HepG2 (cell line): Measurements from ENCODE around the gene TRNP1. TPM values are rescaled to one million over a fixed set of nuclear protein-coding genes. Genes with fewer than 3 reads are reported as not detected.

ENCODE experiments used
- BRCA1 ChIP-seq: sonication (generic); formaldehyde crosslinking; IDR thresholded peaks from 2 replicates; pipeline ENCODE4 v1.4.0; 2020; ENCODE audit warnings: missing genetic modification reagents
- FOXK1 ChIP-seq: sonication (generic); formaldehyde crosslinking; IDR thresholded peaks from 2 replicates; pipeline ENCODE4 v1.4.0; 2020; ENCODE audit warnings: low read depth, missing genetic modification reagents, borderline replicate concordance
- HNRNPL ChIP-seq: fragments of 200-400 bp; formaldehyde crosslinking; IDR thresholded peaks from 2 replicates; pipeline ENCODE4 v1.6.1; 2017; ENCODE audit warnings: mild to moderate bottlenecking, low read depth, low read length
- NFIC ChIP-seq: IDR thresholded peaks from 2 replicates; pipeline ENCODE4 v1.6.1; 2012; ENCODE audit warnings: mild to moderate bottlenecking, low read length, inconsistent platforms
- PHF5A ChIP-seq: IDR thresholded peaks from one replicate; pipeline ENCODE4 v1.6.1; 2018; ENCODE audit warnings: low read depth, missing genetic modification reagents; ENCODE audit not compliant: unreplicated experiment
- SALL1 ChIP-seq: sonication (generic); formaldehyde crosslinking; IDR thresholded peaks from 2 replicates; pipeline ENCODE4 v1.8.0; 2022; ENCODE audit warnings: mild to moderate bottlenecking, missing genetic modification reagents
- SATB2 ChIP-seq: sonication (generic); formaldehyde crosslinking; IDR thresholded peaks from 2 replicates; pipeline ENCODE4 v1.5.0; 2020; ENCODE audit warnings: missing genetic modification reagents
- TBL1XR1 ChIP-seq: fragments of 150-350 bp; IDR thresholded peaks from 2 replicates; pipeline ENCODE4 v1.6.1; 2014; ENCODE audit warnings: borderline replicate concordance, low read length; ENCODE audit not compliant: partially characterized antibody
- ZNF317 ChIP-seq: sonication (generic); formaldehyde crosslinking; IDR thresholded peaks from 2 replicates; pipeline ENCODE4 v1.5.0; 2020; ENCODE audit warnings: mild to moderate bottlenecking, missing genetic modification reagents
- polyA plus RNA-seq, 8 experiments: library from polyadenylated mRNA; depleted of rRNA in 3 of 8; stranded (reverse) in 7 of 8; unstranded in 1 of 8; fragments of >200 nt; fragmentation: Illumina TruSeq in 4 of 8; extraction: Trizol in 4 of 8; gene quantifications; 2 replicates each; pipeline versions ENCODE4 v1.2.1 to v1.2.3, GENCODE V29; 2011 to 2016; ENCODE audit warnings: low read depth in 4 of 8, missing spikeins in 1 of 8, mixed read lengths in 1 of 8; ENCODE audit not compliant: insufficient read depth in 1 of 8
- total RNA-seq, 5 experiments: library from RNA; depleted of rRNA; stranded (reverse); fragments of >200 nt; fragmentation: Illumina TruSeq; extraction: Trizol; gene quantifications; 2 replicates each; pipeline ENCODE4 v1.2.3, GENCODE V29; 2016; ENCODE audit warnings: low read depth in 1 of 5
- TF ChIP-seq, protein P1 (sequence below): sonication (generic); formaldehyde crosslinking; IDR thresholded peaks from 2 replicates; pipeline ENCODE4 v1.5.0; 2020; ENCODE audit warnings: mild to moderate bottlenecking, missing genetic modification reagents
- TF ChIP-seq, protein P2 (sequence below): sonication (generic); formaldehyde crosslinking; IDR thresholded peaks from 2 replicates; pipeline ENCODE4 v1.4.0; 2020; ENCODE audit warnings: missing genetic modification reagents, low read depth, mild to moderate bottlenecking, borderline replicate concordance
- TF ChIP-seq, protein P3 (sequence below): sonication (generic); formaldehyde crosslinking; IDR thresholded peaks from 2 replicates; pipeline ENCODE4 v1.4.0; 2020; ENCODE audit warnings: missing genetic modification reagents
- TF ChIP-seq, protein P4 (sequence below): sonication (generic); formaldehyde crosslinking; IDR thresholded peaks from 2 replicates; pipeline ENCODE4 v1.4.0; 2020; ENCODE audit warnings: missing genetic modification reagents
- TF ChIP-seq, protein P5 (sequence below): sonication (generic); formaldehyde crosslinking; IDR thresholded peaks from 2 replicates; pipeline ENCODE4 v1.8.0; 2022; ENCODE audit warnings: missing genetic modification reagents, low read depth, mild to moderate bottlenecking, borderline replicate concordance

Gene TRNP1
- total and polyA plus RNA-seq, 2 of the 13 experiments (the other 11 are each of a cell fraction or from before 2014, with no cell fraction given) = 42.0 to 158 TPM

DNA sequence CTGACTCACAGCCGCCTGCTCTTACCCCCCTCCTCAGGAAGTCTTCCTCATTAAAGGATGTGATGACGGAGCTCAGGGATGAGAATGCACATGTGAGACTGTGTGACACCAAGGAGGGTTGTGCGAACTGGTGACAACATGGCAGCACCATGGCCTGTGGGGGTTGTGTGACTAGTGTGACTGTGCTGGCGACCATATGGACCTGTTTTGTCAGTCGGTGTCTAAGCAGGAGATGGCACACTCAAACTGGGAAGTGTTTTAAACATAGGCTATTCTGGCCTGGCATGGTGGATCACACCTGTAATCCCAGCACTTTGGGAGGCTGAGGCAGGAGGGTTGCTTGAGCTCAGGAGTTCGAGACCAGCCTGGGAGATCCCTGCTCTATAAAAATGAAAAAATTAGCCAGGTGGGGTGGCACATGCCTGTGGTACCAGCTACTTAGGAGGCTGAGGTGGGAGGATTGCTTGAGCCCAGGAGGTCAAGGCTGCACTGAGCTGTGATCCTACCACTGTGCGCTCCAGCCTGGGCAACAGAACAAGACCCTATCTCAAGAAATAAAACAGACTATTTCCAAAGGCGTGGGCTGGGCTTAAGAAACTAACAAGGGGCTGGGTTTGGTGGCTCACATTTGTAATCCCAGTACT is 7.4 kb downstream of the TRNP1 start (continued):
- TF ChIP-seq, protein P1, sequence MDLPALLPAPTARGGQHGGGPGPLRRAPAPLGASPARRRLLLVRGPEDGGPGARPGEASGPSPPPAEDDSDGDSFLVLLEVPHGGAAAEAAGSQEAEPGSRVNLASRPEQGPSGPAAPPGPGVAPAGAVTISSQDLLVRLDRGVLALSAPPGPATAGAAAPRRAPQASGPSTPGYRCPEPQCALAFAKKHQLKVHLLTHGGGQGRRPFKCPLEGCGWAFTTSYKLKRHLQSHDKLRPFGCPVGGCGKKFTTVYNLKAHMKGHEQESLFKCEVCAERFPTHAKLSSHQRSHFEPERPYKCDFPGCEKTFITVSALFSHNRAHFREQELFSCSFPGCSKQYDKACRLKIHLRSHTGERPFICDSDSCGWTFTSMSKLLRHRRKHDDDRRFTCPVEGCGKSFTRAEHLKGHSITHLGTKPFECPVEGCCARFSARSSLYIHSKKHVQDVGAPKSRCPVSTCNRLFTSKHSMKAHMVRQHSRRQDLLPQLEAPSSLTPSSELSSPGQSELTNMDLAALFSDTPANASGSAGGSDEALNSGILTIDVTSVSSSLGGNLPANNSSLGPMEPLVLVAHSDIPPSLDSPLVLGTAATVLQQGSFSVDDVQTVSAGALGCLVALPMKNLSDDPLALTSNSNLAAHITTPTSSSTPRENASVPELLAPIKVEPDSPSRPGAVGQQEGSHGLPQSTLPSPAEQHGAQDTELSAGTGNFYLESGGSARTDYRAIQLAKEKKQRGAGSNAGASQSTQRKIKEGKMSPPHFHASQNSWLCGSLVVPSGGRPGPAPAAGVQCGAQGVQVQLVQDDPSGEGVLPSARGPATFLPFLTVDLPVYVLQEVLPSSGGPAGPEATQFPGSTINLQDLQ = 0 out of 2 replicates have a peak, but pooled peaks have one; percentile 35
- TF ChIP-seq, protein P2, sequence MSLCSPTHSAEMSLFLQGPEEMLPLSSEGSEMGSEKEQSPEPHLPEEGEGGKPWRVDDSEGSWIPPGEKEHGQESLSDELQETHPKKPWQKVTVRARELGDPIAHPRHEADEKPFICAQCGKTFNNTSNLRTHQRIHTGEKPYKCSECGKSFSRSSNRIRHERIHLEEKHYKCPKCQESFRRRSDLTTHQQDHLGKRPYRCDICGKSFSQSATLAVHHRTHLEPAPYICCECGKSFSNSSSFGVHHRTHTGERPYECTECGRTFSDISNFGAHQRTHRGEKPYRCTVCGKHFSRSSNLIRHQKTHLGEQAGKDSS (CRISPR knock-in tag) = peak; percentile 54; the same call in 1 of the 2 replicates
- TF ChIP-seq BRCA1 (CRISPR knock-in tag) (peak; percentile 36; the same call in 1 of the 2 replicates), TBL1XR1 (no peak), SALL1 (CRISPR knock-in tag) (no peak), ZNF317 (CRISPR knock-in tag) (peak; percentile 53; the same call in 1 of the 2 replicates), PHF5A (CRISPR knock-in tag) (peak; percentile 41), SATB2 (CRISPR knock-in tag) (0 out of 2 replicates have a peak, but pooled peaks have one; percentile 26), HNRNPL (no peak), FOXK1 (0 out of 2 replicates have a peak, but pooled peaks have one; percentile 12), NFIC (no peak)
- TF ChIP-seq, protein P3, sequence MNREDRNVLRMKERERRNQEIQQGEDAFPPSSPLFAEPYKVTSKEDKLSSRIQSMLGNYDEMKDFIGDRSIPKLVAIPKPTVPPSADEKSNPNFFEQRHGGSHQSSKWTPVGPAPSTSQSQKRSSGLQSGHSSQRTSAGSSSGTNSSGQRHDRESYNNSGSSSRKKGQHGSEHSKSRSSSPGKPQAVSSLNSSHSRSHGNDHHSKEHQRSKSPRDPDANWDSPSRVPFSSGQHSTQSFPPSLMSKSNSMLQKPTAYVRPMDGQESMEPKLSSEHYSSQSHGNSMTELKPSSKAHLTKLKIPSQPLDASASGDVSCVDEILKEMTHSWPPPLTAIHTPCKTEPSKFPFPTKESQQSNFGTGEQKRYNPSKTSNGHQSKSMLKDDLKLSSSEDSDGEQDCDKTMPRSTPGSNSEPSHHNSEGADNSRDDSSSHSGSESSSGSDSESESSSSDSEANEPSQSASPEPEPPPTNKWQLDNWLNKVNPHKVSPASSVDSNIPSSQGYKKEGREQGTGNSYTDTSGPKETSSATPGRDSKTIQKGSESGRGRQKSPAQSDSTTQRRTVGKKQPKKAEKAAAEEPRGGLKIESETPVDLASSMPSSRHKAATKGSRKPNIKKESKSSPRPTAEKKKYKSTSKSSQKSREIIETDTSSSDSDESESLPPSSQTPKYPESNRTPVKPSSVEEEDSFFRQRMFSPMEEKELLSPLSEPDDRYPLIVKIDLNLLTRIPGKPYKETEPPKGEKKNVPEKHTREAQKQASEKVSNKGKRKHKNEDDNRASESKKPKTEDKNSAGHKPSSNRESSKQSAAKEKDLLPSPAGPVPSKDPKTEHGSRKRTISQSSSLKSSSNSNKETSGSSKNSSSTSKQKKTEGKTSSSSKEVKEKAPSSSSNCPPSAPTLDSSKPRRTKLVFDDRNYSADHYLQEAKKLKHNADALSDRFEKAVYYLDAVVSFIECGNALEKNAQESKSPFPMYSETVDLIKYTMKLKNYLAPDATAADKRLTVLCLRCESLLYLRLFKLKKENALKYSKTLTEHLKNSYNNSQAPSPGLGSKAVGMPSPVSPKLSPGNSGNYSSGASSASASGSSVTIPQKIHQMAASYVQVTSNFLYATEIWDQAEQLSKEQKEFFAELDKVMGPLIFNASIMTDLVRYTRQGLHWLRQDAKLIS (CRISPR knock-in tag) = 0 out of 2 replicates have a peak, but pooled peaks have one; percentile 32
- TF ChIP-seq, protein P4, sequence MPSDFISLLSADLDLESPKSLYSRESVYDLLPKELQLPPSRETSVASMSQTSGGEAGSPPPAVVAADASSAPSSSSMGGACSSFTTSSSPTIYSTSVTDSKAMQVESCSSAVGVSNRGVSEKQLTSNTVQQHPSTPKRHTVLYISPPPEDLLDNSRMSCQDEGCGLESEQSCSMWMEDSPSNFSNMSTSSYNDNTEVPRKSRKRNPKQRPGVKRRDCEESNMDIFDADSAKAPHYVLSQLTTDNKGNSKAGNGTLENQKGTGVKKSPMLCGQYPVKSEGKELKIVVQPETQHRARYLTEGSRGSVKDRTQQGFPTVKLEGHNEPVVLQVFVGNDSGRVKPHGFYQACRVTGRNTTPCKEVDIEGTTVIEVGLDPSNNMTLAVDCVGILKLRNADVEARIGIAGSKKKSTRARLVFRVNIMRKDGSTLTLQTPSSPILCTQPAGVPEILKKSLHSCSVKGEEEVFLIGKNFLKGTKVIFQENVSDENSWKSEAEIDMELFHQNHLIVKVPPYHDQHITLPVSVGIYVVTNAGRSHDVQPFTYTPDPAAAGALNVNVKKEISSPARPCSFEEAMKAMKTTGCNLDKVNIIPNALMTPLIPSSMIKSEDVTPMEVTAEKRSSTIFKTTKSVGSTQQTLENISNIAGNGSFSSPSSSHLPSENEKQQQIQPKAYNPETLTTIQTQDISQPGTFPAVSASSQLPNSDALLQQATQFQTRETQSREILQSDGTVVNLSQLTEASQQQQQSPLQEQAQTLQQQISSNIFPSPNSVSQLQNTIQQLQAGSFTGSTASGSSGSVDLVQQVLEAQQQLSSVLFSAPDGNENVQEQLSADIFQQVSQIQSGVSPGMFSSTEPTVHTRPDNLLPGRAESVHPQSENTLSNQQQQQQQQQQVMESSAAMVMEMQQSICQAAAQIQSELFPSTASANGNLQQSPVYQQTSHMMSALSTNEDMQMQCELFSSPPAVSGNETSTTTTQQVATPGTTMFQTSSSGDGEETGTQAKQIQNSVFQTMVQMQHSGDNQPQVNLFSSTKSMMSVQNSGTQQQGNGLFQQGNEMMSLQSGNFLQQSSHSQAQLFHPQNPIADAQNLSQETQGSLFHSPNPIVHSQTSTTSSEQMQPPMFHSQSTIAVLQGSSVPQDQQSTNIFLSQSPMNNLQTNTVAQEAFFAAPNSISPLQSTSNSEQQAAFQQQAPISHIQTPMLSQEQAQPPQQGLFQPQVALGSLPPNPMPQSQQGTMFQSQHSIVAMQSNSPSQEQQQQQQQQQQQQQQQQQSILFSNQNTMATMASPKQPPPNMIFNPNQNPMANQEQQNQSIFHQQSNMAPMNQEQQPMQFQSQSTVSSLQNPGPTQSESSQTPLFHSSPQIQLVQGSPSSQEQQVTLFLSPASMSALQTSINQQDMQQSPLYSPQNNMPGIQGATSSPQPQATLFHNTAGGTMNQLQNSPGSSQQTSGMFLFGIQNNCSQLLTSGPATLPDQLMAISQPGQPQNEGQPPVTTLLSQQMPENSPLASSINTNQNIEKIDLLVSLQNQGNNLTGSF (CRISPR knock-in tag) = 0 out of 2 replicates have a peak, but pooled peaks have one; percentile 30
- TF ChIP-seq, protein P5, sequence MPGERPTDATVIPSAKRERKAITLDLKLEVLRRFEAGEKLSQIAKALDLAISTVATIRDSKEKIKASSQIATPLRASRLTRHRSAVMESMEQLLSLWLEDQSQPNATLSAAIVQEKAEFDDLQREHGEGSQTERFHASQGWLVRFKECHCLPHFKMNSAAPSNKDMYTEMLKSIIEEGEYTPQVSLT (CRISPR knock-in tag) = no peak
